Glutamatergic neuron (in vitro differentiated cells): ENCODE measurements around the gene PCAT7. TPM values are rescaled to one million over a fixed set of nuclear protein-coding genes. Genes with fewer than 3 reads are reported as not detected.
"Not testable (repeated sequence)": the region's sequence is repeated elsewhere in the genome, so short reads cannot be mapped to it uniquely, and the experiment has no call there.

Source experiments
- DNase-seq: peaks from one replicate; pipeline ENCODE4 v3.0.0; 2022
- H3K27ac Mint-ChIP-seq: one replicate; pipeline ENCODE4 v1.8.0; 2020; ENCODE audit warnings: mild to moderate bottlenecking, mixed read lengths, inconsistent platforms; ENCODE audit not compliant: unreplicated experiment
- H3K27me3 Mint-ChIP-seq: one replicate; pipeline ENCODE4 v1.8.0; 2020; ENCODE audit warnings: mild to moderate bottlenecking, moderate library complexity, mixed read lengths, inconsistent platforms; ENCODE audit not compliant: unreplicated experiment
- H3K36me3 Mint-ChIP-seq: one replicate; pipeline ENCODE4 v1.8.0; 2020; ENCODE audit warnings: mild to moderate bottlenecking, mixed read lengths, inconsistent platforms; ENCODE audit not compliant: unreplicated experiment
- H3K4me1 Mint-ChIP-seq: one replicate; pipeline ENCODE4 v1.8.0; 2020; ENCODE audit warnings: mild to moderate bottlenecking, low read depth, mixed read lengths, inconsistent platforms; ENCODE audit not compliant: unreplicated experiment
- H3K4me3 Mint-ChIP-seq: one replicate; pipeline ENCODE4 v1.8.0; 2020; ENCODE audit warnings: mild to moderate bottlenecking, mixed read lengths, inconsistent platforms; ENCODE audit not compliant: unreplicated experiment
- H3K9me3 Mint-ChIP-seq: one replicate; pipeline ENCODE4 v1.8.0; 2020; ENCODE audit warnings: mild to moderate bottlenecking, moderate library complexity, mixed read lengths, inconsistent platforms; ENCODE audit not compliant: unreplicated experiment
- CTCF ChIP-seq: fragments of 200-600 bp; sonication (generic); IDR thresholded peaks from one replicate; pipeline ENCODE4 v1.5.0; 2021; ENCODE audit not compliant: partially characterized antibody, unreplicated experiment
- total RNA-seq: library from RNA; stranded (reverse); fragmentation: NEBNext Ultra II Directional; extraction: Animal tissue kit (Norgen Biotek cat#: 25700); gene quantifications from one replicate; pipeline ENCODE4 v1.2.1, GENCODE V29; 2021; ENCODE audit not compliant: unreplicated experiment

The PCAT7 gene
- total RNA-seq, 1 donor from 2014 or later, result 16.4 TPM

DNA sequence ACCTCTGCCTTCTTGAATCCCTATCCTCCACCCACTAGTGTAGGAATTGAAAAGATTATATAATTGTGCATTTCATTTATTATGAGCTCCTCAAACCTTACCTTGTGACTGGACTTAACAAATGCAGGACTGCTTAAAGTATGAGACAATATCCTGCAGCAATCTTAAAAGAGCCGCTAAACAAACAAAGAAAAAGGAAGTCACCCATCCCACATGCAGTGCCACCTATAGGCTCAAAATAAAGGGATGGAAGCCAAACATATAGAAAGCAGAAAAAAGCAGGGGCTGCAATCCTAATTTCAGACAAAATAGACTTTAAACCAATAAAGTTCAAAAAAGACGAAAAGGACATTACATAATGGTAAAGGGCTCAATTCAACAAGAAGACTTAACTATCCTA, 8.7 kb downstream of the PCAT7 start:
- Mint-ChIP-seq H3K36me3 (peaks cover 11% of the 10 kb centered on the region), H3K27ac (no peak overlapping the region), H3K27me3 (peaks cover 4% of the 10 kb centered on the region), H3K4me3 (no peak overlapping the region), H3K4me1 (no peaks in the 10 kb centered on the region), H3K9me3 (no peaks in the 10 kb centered on the region)
- no peak for DNase-seq
- no peak for TF ChIP-seq CTCF

DNA sequence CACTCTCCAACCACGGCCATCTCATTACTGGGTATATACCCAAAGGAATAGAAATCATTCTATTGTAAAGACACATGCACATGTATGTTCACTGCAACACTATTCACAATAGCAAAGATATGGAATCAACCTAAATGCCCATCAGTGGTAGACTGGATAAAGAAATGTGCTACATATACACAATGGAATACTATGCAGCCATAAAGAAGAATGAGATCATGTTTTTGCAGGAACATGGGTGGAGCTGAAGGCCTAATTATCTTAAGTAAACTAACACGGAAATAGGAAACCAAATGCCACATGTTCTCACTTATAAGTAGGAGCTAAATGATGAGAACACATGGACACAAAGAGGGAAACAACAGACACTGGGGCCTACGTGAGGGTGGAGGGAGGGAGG, 9.4 kb downstream of the PCAT7 start:
- peaks cover 11% of the 10 kb centered on the region for H3K36me3 Mint-ChIP-seq
- H3K9me3 Mint-ChIP-seq, DNase-seq, H3K27me3 Mint-ChIP-seq, H3K27ac Mint-ChIP-seq, H3K4me1 Mint-ChIP-seq, H3K4me3 Mint-ChIP-seq: not testable (repeated sequence)

GRCh38 chr9:94566550-94566949, 11.7 kb downstream of the PCAT7 start:
- H3K27ac Mint-ChIP-seq, result no peak overlapping the region
- peaks cover 11% of the 10 kb centered on the region for H3K36me3 Mint-ChIP-seq
- H3K9me3 Mint-ChIP-seq, result no peaks in the 10 kb centered on the region
- H3K27me3 Mint-ChIP-seq, result peaks cover 4% of the 10 kb centered on the region
- no peak for DNase-seq
- TF ChIP-seq CTCF, result no peak
- H3K4me3 Mint-ChIP-seq, result no peak overlapping the region
- no peaks in the 10 kb centered on the region for H3K4me1 Mint-ChIP-seq

- TF ChIP-seq CTCF, result no peak
- Mint-ChIP-seq H3K27ac (no peak overlapping the region), H3K9me3 (peaks cover under 1% of the 10 kb centered on the region), H3K36me3 (peaks cover 18% of the 10 kb centered on the region), H3K4me1 (no peaks in the 10 kb centered on the region), H3K27me3 (peaks cover 3% of the 10 kb centered on the region), H3K4me3 (no peak overlapping the region)
- DNase-seq, result no peak
These were observed 12.4 kb downstream of the PCAT7 start for GRCh38 chr9:94567271-94567670.

GRCh38 chr9:94568250-94568889, 13.5 kb downstream of the PCAT7 start:
- DNase-seq, result no peak
- Mint-ChIP-seq H3K9me3 (peaks cover 3% of the 10 kb centered on the region), H3K4me1 (no peaks in the 10 kb centered on the region), H3K27me3 (no peaks in the 10 kb centered on the region), H3K36me3 (peaks cover 18% of the 10 kb centered on the region), H3K4me3 (no peak overlapping the region), H3K27ac (no peak overlapping the region)
- no peak for TF ChIP-seq CTCF
